H1 (cell line): ENCODE results near the gene PTPRG. TPM values are rescaled to one million over a fixed set of nuclear protein-coding genes. Genes with fewer than 3 reads are reported as not detected.

ENCODE experiments used
- CTCF ChIA-PET: fragments of 300-600 bp; sonication (Branson Sonifier 250); formaldehyde crosslinking; loops from one replicate; lab custom pipeline; 2021; ENCODE audit not compliant: partially characterized antibody; lab: Charles Lee
- POLR2A ChIA-PET: fragments of 300-600 bp; sonication (Branson Sonifier 250); formaldehyde crosslinking; loops from one replicate; lab custom pipeline; 2021; ENCODE audit warnings: inconsistent platforms; ENCODE audit not compliant: partially characterized antibody; lab: Charles Lee
- DNase-seq, 2 experiments: peaks; one replicate each; pipeline versions ENCODE4 v3.0.0 to v3.0.0-alpha.2; 2010 to 2022; ENCODE audit warnings: low spot score in 2 of 2, low read depth in 1 of 2, mixed read lengths in 1 of 2
- FAIRE-seq: peaks from 2 replicates; lab custom pipeline; 2011; peaks lifted over from hg19 to GRCh38; lab: Jason Lieb, UNC
- H2AFZ ChIP-seq: 2 replicates; pipeline ENCODE4 v1.8.1; 2012; ENCODE audit warnings: low read length, inconsistent platforms
- H2AK5ac ChIP-seq: 2 replicates; pipeline ENCODE4 v1.6.1; 2013; ENCODE audit warnings: low read depth, low read length
- H2BK120ac ChIP-seq: replicated peaks from 2 replicates; pipeline ENCODE3; 2013; ENCODE audit warnings: low read depth, low read length, inconsistent platforms
- H2BK12ac ChIP-seq: 2 replicates; pipeline ENCODE4 v1.6.1; 2013; ENCODE audit warnings: low read depth, low read length
- H2BK15ac ChIP-seq: 2 replicates; pipeline ENCODE4 v1.6.1; 2013; ENCODE audit warnings: low read length
- H2BK20ac ChIP-seq: 2 replicates; pipeline ENCODE4 v1.6.1; 2013; ENCODE audit warnings: low read length
- H2BK5ac ChIP-seq: 2 replicates; pipeline ENCODE4 v1.6.1; 2013; ENCODE audit warnings: low read depth, low read length
- H3K14ac ChIP-seq: 2 replicates; pipeline ENCODE4 v1.6.1; 2013; ENCODE audit warnings: inconsistent platforms; ENCODE audit not compliant: insufficient read length
- H3K18ac ChIP-seq: 2 replicates; pipeline ENCODE4 v1.6.1; 2013; ENCODE audit warnings: low read length; ENCODE audit errors: extremely low read depth
- H3K23ac ChIP-seq: 2 replicates; pipeline ENCODE4 v1.6.1; 2013; ENCODE audit warnings: inconsistent platforms; ENCODE audit not compliant: insufficient read length
- H3K23me2 ChIP-seq: 2 replicates; pipeline ENCODE4 v1.6.1; 2013; ENCODE audit warnings: low read depth, low read length
- H3K27ac ChIP-seq: 2 replicates; pipeline ENCODE4 v1.6.1; 2011; ENCODE audit warnings: low read depth, low read length, inconsistent platforms
- H3K27me3 ChIP-seq, 4 experiments: replicated peaks in 1 of 4; 1 replicate in 1 of 4; 2 replicates in 3 of 4; pipeline versions ENCODE4 v1.6.1 to v1.8.1; 2011 to 2013; ENCODE audit warnings: low read length in 3 of 4, mild to moderate bottlenecking in 3 of 4, inconsistent platforms in 2 of 4, mixed read lengths in 2 of 4, moderate library complexity in 1 of 4; ENCODE audit not compliant: control insufficient read depth in 3 of 4, insufficient read depth in 3 of 4; ENCODE audit errors: extremely low read depth in 1 of 4
- H3K36me3 ChIP-seq, 4 experiments: 2 replicates each; pipeline versions ENCODE4 v1.6.1 to v1.8.1; 2011 to 2013; ENCODE audit warnings: mild to moderate bottlenecking in 4 of 4, low read length in 3 of 4, moderate library complexity in 2 of 4, control low read depth in 1 of 4, inconsistent platforms in 1 of 4; ENCODE audit not compliant: insufficient read depth in 4 of 4, control insufficient read depth in 2 of 4
- H3K4ac ChIP-seq: replicated peaks from 2 replicates; pipeline ENCODE3; 2013; ENCODE audit warnings: low read length, low read depth, mixed read lengths, inconsistent platforms; ENCODE audit not compliant: insufficient read length
- H3K4me1 ChIP-seq, 4 experiments: replicated peaks in 1 of 4; 1 replicate in 1 of 4; 2 replicates in 3 of 4; pipeline versions ENCODE4 v1.6.1 to v1.8.1; 2011 to 2013; ENCODE audit warnings: low read length in 3 of 4, inconsistent platforms in 2 of 4, mixed read lengths in 1 of 4; ENCODE audit not compliant: insufficient read depth in 4 of 4, control insufficient read depth in 3 of 4
- H3K4me2 ChIP-seq, 2 experiments: 2 replicates each; pipeline versions ENCODE4 v1.6.1 to v1.8.1; 2011 to 2013; ENCODE audit warnings: low read depth in 2 of 2, low read length in 2 of 2, control low read depth in 1 of 2, inconsistent platforms in 1 of 2, mild to moderate bottlenecking in 1 of 2; ENCODE audit not compliant: insufficient read depth in 1 of 2
- H3K4me3 ChIP-seq, 4 experiments: fragments of 200-600, 300-600 bp in 1 of 4; sonication (generic), shearing (Covaris generic), sonication (Bioruptor Twin) in 1 of 4; 2 replicates each; pipeline versions ENCODE4 v1.5.1 to v1.8.1; 2011 to 2016; ENCODE audit warnings: low read length in 4 of 4, low read depth in 3 of 4, control low read depth in 2 of 4, inconsistent platforms in 2 of 4, mild to moderate bottlenecking in 2 of 4, mixed read lengths in 1 of 4, moderate library complexity in 1 of 4; ENCODE audit not compliant: insufficient read depth in 2 of 4; ENCODE audit errors: extremely low read depth in 1 of 4
- H3K56ac ChIP-seq: replicated peaks from 2 replicates; pipeline ENCODE3; 2013; ENCODE audit warnings: low read depth, mild to moderate bottlenecking, mixed read lengths, low read length, inconsistent platforms; ENCODE audit not compliant: insufficient read length
- H3K79me1 ChIP-seq: 2 replicates; pipeline ENCODE4 v1.6.1; 2013; ENCODE audit warnings: low read depth, low read length, control low read depth
- H3K79me2 ChIP-seq, 2 experiments: 2 replicates each; pipeline versions ENCODE4 v1.6.1 to v1.8.1; 2012 to 2013; ENCODE audit warnings: low read length in 2 of 2, mild to moderate bottlenecking in 2 of 2, inconsistent platforms in 1 of 2; ENCODE audit not compliant: insufficient read depth in 2 of 2, control insufficient read depth in 1 of 2
- H3K9ac ChIP-seq, 4 experiments: replicated peaks in 1 of 4; 1 replicate in 1 of 4; 2 replicates in 3 of 4; pipeline versions ENCODE4 v1.6.1 to v1.8.1; 2011 to 2013; ENCODE audit warnings: low read depth in 3 of 4, low read length in 3 of 4, control low read depth in 2 of 4, mild to moderate bottlenecking in 2 of 4, moderate library complexity in 2 of 4, inconsistent platforms in 1 of 4; ENCODE audit errors: extremely low read depth in 1 of 4
- H3K9me3 ChIP-seq, 2 experiments: 2 replicates each; pipeline versions ENCODE4 v1.6.1 to v1.8.1; 2012 to 2013; ENCODE audit warnings: mild to moderate bottlenecking in 2 of 2, moderate library complexity in 2 of 2, control low read depth in 1 of 2, inconsistent platforms in 1 of 2, low read depth in 1 of 2, low read length in 1 of 2, mixed read lengths in 1 of 2; ENCODE audit not compliant: insufficient read depth in 2 of 2
- H4K20me1 ChIP-seq, 2 experiments: replicated peaks in 1 of 2; 2 replicates each; pipeline versions ENCODE3 to v1.8.1; 2011 to 2013; ENCODE audit warnings: inconsistent platforms in 2 of 2, low read length in 2 of 2, mild to moderate bottlenecking in 1 of 2; ENCODE audit not compliant: insufficient read depth in 2 of 2, control insufficient read depth in 1 of 2
- H4K5ac ChIP-seq: 2 replicates; pipeline ENCODE4 v1.6.1; 2013; ENCODE audit warnings: low read length, low read depth, mixed read lengths, inconsistent platforms; ENCODE audit not compliant: insufficient read length
- H4K8ac ChIP-seq: 2 replicates; pipeline ENCODE4 v1.8.0; 2013; ENCODE audit warnings: mild to moderate bottlenecking, moderate library complexity, low read length, inconsistent platforms; ENCODE audit not compliant: insufficient read depth; ENCODE audit errors: extremely low read depth
- H4K91ac ChIP-seq: replicated peaks from 2 replicates; pipeline ENCODE3; 2013; ENCODE audit warnings: low read length, mixed read lengths, inconsistent platforms; ENCODE audit not compliant: insufficient read length
- WGBS, 2 experiments: shearing (Covaris generic) in 1 of 2; methylation state at CpG; one replicate each; pipeline versions ENCODE4 v1.1.6 to v1.1.7; 2013 to 2015; ENCODE audit warnings: low lambda C conversion rate in 2 of 2, mixed read lengths in 2 of 2, inconsistent platforms in 1 of 2, low coverage in 1 of 2, missing lambda C conversion rate in 1 of 2; ENCODE audit not compliant: insufficient replicate concordance in 2 of 2, insufficient coverage in 1 of 2, insufficient read length in 1 of 2; ENCODE audit errors: extremely low coverage in 1 of 2, missing lambda C conversion rate in 1 of 2; 5-methylcytosine and 5-hydroxymethylcytosine counted together
- polyA plus RNA-seq, 7 experiments: library from polyadenylated mRNA; depleted of rRNA in 3 of 7; stranded (reverse) in 5 of 7; unstranded in 2 of 7; fragments of >200 nt in 5 of 7; fragments of 200-250 nt in 2 of 7; gene quantifications; 1 replicate in 5 of 7; 2 replicates in 1 of 7; 4 replicates in 1 of 7; pipeline versions ENCODE4 v1.2.1 to v1.2.3, GENCODE V29; 2011 to 2013; ENCODE audit warnings: missing spikeins in 2 of 7, mixed read lengths in 2 of 7
- total RNA-seq: library from RNA; stranded (reverse); fragmentation: NEBNext Ultra II Directional; extraction: Animal tissue kit (Norgen Biotek cat#: 25700); gene quantifications from 2 replicates; pipeline ENCODE4 v1.2.1, GENCODE V29; 2021
- TF ChIP-seq, protein P1 (sequence below), 3 experiments: IDR thresholded peaks; 1 replicate in 2 of 3; 2 replicates in 1 of 3; pipeline versions ENCODE4 v1.5.1 to v1.6.1; 2011; ENCODE audit warnings: low read length in 3 of 3, mild to moderate bottlenecking in 3 of 3, inconsistent platforms in 2 of 3, low read depth in 1 of 3, moderate library complexity in 1 of 3; ENCODE audit not compliant: insufficient read depth in 1 of 3; ENCODE audit errors: control extremely low read depth in 1 of 3

The PTPRG gene
- total and polyA plus RNA-seq, 2 of the 8 experiments (the other 6 are each of a cell fraction or from before 2014, with no cell fraction given), result 23.3 to 96.2 TPM

DNA sequence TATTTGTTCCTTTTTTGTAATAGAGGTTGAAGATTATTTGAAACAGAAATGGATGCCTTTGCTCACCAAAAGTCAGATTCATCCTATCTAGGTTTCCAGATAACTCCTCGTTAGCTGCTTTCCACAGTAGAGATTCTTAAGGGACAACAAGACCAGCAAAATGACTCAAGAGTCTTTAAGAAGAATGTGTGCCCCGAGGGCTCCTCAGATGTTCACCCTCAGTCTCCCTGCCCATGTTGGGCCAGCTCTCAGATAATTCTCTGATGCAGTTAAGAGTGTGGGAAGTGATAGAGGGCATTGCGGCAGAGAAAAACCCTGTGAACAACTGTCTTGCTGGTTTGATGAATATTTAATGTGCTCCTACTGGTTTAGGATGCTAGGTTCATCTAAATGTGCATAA lies 251.1 kb downstream of the PTPRG start:
- H3K56ac ChIP-seq, result no peak overlapping the region
- no peak overlapping the region for H3K4me2 ChIP-seq
- H3K23me2 ChIP-seq, result no peaks in the 10 kb centered on the region
- H2AFZ ChIP-seq, result no peak overlapping the region
- ChIA-PET CTCF (no interaction called here), POLR2A (no interaction called here)
- no peak overlapping the region for H3K4ac ChIP-seq
- DNase-seq, result no peak
- H3K9me3 ChIP-seq, result no peaks in the 10 kb centered on the region
- no peak overlapping the region for H3K14ac ChIP-seq
- peaks cover 0 to 21% (median 10%) of the 10 kb centered on the region in 4 experiments; a peak in 6 of 7 replicates for H3K4me1 ChIP-seq
- no peak overlapping the region for H3K23ac ChIP-seq
- WGBS, 2 experiments, result 80% methylated on average over 3 of the region's 3 CpGs; no CpG with 5 or more reads in 1 of the 2 experiments
- H4K5ac ChIP-seq, result no peak overlapping the region
- H3K9ac ChIP-seq, result no peak overlapping the region
- H2BK5ac ChIP-seq, result no peak overlapping the region
- no peak overlapping the region for H2BK12ac ChIP-seq
- H4K20me1 ChIP-seq, result peaks cover 5 to 7% of the 10 kb centered on the region in 2 experiments
- no peak overlapping the region for H3K27ac ChIP-seq
- H3K79me2 ChIP-seq, result peaks cover under 1 to 89% of the 10 kb centered on the region in 2 experiments; a peak in 3 of 4 replicates
- H4K8ac ChIP-seq, result no peak overlapping the region
- no peak overlapping the region for H2BK120ac ChIP-seq
- no peak overlapping the region for H3K18ac ChIP-seq
- H3K79me1 ChIP-seq, result no peaks in the 10 kb centered on the region; the same call in none of the 2 replicates
- no peak for FAIRE-seq
- H3K4me3 ChIP-seq, result no peak overlapping the region
- no peak overlapping the region for H4K91ac ChIP-seq
- no peak overlapping the region for H2BK15ac ChIP-seq
- H2AK5ac ChIP-seq, result no peak overlapping the region
- H3K36me3 ChIP-seq, result no peaks in the 10 kb centered on the region
- H3K27me3 ChIP-seq, result no peaks in the 10 kb centered on the region
- no peak overlapping the region for H2BK20ac ChIP-seq
- TF ChIP-seq, protein P1, sequence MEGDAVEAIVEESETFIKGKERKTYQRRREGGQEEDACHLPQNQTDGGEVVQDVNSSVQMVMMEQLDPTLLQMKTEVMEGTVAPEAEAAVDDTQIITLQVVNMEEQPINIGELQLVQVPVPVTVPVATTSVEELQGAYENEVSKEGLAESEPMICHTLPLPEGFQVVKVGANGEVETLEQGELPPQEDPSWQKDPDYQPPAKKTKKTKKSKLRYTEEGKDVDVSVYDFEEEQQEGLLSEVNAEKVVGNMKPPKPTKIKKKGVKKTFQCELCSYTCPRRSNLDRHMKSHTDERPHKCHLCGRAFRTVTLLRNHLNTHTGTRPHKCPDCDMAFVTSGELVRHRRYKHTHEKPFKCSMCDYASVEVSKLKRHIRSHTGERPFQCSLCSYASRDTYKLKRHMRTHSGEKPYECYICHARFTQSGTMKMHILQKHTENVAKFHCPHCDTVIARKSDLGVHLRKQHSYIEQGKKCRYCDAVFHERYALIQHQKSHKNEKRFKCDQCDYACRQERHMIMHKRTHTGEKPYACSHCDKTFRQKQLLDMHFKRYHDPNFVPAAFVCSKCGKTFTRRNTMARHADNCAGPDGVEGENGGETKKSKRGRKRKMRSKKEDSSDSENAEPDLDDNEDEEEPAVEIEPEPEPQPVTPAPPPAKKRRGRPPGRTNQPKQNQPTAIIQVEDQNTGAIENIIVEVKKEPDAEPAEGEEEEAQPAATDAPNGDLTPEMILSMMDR (IDR thresholded peaks at IDR 0.05; ENCODE audit: control extremely low read depth in 1 of 3, insufficient read depth in 1 of 3, low read depth in 1 of 3, low read length in 3 of 3), result no peak
